ENCODE data around the gene TAP1.
"Not testable (repeated sequence)": the region's sequence is repeated elsewhere in the genome, so short reads cannot be mapped to it uniquely, and the experiment has no call there.

- not testable (repeated sequence) for TF ChIP-seq EZH2 (IDR thresholded peaks at IDR 0.05); POLR2AphosphoS5 (IDR thresholded peaks at IDR 0.05; ENCODE audit: borderline replicate concordance, low read depth, low read length)
Observed at GRCh38 chr6:32873947-32874346, 20.4 kb upstream of the TAP1 start.
